ENCODE measurements around the gene TRAPPC2L.

DNA sequence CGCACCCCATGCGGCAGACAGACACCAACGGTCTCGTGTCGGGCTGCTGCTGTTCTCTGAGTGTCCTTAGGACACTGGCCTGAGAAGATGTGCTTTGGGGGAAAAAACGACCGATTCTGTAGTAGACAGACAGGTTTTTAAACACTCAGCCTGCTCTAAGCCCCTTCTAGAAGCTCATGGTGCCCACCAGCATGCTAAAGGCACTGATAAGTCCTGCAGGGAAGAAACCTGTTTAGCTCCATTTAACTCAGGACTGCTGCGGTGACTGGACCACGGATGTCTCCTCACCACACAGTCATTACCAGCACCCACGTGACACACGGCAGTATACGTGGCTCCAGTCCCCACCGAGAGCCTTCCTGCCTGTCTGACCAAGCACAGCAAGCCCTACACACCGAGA is 26.1 kb upstream of the TRAPPC2L start:
- TF ChIP-seq ZNF121 (CRISPR knock-in tag; IDR thresholded peaks at IDR 0.05) (no peak), TCF7 (CRISPR knock-in tag; IDR thresholded peaks at IDR 0.05; ENCODE audit: low read depth) (no peak), CREB1 (CRISPR knock-in tag; IDR thresholded peaks at IDR 0.05) (no peak), NR2C2 (CRISPR knock-in tag; IDR thresholded peaks at IDR 0.05) (no peak)
- TF ChIP-seq, protein P1, sequence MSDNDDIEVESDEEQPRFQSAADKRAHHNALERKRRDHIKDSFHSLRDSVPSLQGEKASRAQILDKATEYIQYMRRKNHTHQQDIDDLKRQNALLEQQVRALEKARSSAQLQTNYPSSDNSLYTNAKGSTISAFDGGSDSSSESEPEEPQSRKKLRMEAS (CRISPR knock-in tag; IDR thresholded peaks at IDR 0.05): no peak
- TF ChIP-seq, protein P2, sequence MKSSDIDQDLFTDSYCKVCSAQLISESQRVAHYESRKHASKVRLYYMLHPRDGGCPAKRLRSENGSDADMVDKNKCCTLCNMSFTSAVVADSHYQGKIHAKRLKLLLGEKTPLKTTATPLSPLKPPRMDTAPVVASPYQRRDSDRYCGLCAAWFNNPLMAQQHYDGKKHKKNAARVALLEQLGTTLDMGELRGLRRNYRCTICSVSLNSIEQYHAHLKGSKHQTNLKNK (CRISPR knock-in tag; IDR thresholded peaks at IDR 0.05): no peak
- TF ChIP-seq, protein P3, sequence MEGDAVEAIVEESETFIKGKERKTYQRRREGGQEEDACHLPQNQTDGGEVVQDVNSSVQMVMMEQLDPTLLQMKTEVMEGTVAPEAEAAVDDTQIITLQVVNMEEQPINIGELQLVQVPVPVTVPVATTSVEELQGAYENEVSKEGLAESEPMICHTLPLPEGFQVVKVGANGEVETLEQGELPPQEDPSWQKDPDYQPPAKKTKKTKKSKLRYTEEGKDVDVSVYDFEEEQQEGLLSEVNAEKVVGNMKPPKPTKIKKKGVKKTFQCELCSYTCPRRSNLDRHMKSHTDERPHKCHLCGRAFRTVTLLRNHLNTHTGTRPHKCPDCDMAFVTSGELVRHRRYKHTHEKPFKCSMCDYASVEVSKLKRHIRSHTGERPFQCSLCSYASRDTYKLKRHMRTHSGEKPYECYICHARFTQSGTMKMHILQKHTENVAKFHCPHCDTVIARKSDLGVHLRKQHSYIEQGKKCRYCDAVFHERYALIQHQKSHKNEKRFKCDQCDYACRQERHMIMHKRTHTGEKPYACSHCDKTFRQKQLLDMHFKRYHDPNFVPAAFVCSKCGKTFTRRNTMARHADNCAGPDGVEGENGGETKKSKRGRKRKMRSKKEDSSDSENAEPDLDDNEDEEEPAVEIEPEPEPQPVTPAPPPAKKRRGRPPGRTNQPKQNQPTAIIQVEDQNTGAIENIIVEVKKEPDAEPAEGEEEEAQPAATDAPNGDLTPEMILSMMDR (IDR thresholded peaks at IDR 0.05): no peak
- TF ChIP-seq, protein P4, sequence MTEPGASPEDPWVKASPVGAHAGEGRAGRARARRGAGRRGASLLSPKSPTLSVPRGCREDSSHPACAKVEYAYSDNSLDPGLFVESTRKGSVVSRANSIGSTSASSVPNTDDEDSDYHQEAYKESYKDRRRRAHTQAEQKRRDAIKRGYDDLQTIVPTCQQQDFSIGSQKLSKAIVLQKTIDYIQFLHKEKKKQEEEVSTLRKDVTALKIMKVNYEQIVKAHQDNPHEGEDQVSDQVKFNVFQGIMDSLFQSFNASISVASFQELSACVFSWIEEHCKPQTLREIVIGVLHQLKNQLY (CRISPR knock-in tag; IDR thresholded peaks at IDR 0.05): no peak
- TF ChIP-seq, protein P5, sequence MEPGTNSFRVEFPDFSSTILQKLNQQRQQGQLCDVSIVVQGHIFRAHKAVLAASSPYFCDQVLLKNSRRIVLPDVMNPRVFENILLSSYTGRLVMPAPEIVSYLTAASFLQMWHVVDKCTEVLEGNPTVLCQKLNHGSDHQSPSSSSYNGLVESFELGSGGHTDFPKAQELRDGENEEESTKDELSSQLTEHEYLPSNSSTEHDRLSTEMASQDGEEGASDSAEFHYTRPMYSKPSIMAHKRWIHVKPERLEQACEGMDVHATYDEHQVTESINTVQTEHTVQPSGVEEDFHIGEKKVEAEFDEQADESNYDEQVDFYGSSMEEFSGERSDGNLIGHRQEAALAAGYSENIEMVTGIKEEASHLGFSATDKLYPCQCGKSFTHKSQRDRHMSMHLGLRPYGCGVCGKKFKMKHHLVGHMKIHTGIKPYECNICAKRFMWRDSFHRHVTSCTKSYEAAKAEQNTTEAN (CRISPR knock-in tag; IDR thresholded peaks at IDR 0.05): no peak

Measured in WTC11 (cell line).